ENCODE results near the gene ERVK3-1. TPM values are rescaled to one million over a fixed set of nuclear protein-coding genes. Genes with fewer than 3 reads are reported as not detected.

The ERVK3-1 gene
- total RNA-seq, 2 experiments from 2014 or later, result 40.6 to 43.0 TPM

- ATAC-seq, result no peak
- DNase-seq, result no peak
- intact Hi-C loops (cut with micrococcal nuclease), result no loop called here
- H3K9me3 Mint-ChIP-seq, result peaks cover 9% of the 10 kb centered on the region
- peaks cover 34% of the 10 kb centered on the region for H3K4me1 Mint-ChIP-seq (ENCODE audit: low read depth)
- ChIA-PET CTCF (interaction anchor here (1.4 kb wide), 1 partner anchor 10 kb away, joined by 4 read pairs; no protein-coding TSS in a partner anchor), POLR2A (interaction anchor here (0.7 to 0.9 kb wide), 2 partner anchors 25 to 96 kb away, joined by 3 read pairs; no protein-coding TSS in a partner anchor)
- peak overlapping the region; percentile 99 for H3K4me3 Mint-ChIP-seq
- H3K27ac Mint-ChIP-seq, result peak overlapping the region; percentile 97
- no peak for TF ChIP-seq CTCF (IDR thresholded peaks at IDR 0.05)
- H3K27me3 Mint-ChIP-seq, result no peaks in the 10 kb centered on the region
- peaks cover 65% of the 10 kb centered on the region for H3K36me3 Mint-ChIP-seq (ENCODE audit: low read depth)
Measured at GRCh38 chr19:58279925-58280316, 25.3 kb upstream of the ERVK3-1 start.

- ChIA-PET CTCF (no interaction called here), POLR2A (no interaction called here)
- H3K4me1 Mint-ChIP-seq (ENCODE audit: low read depth), result peaks cover 26% of the 10 kb centered on the region
- no peaks in the 10 kb centered on the region for H3K9me3 Mint-ChIP-seq
- DNase-seq (no peak), ATAC-seq (no peak)
- H3K27me3 Mint-ChIP-seq, result no peaks in the 10 kb centered on the region
- no peak overlapping the region for H3K4me3 Mint-ChIP-seq
- intact Hi-C loops (cut with micrococcal nuclease), result no loop called here
- TF ChIP-seq CTCF (IDR thresholded peaks at IDR 0.05), result no peak
- H3K36me3 Mint-ChIP-seq (ENCODE audit: low read depth), result peaks cover 71% of the 10 kb centered on the region
- H3K27ac Mint-ChIP-seq, result no peak overlapping the region
Measured at GRCh38 chr19:58284199-58284598, 21.0 kb upstream of the ERVK3-1 start.

GRCh38 chr19:58291943-58292342 is 13.2 kb upstream of the ERVK3-1 start:
- Mint-ChIP-seq H3K9me3 (peaks cover 29% of the 10 kb centered on the region), H3K27ac (no peak overlapping the region), H3K27me3 (no peaks in the 10 kb centered on the region), H3K36me3 (ENCODE audit: low read depth) (peaks cover 83% of the 10 kb centered on the region), H3K4me3 (no peak overlapping the region), H3K4me1 (ENCODE audit: low read depth) (no peaks in the 10 kb centered on the region)
- ChIA-PET CTCF (no interaction called here), POLR2A (no interaction called here)
- intact Hi-C loops (cut with micrococcal nuclease), result no loop called here
- TF ChIP-seq CTCF (IDR thresholded peaks at IDR 0.05), result no peak
- no peak for DNase-seq
- no peak for ATAC-seq

- Mint-ChIP-seq H3K36me3 (ENCODE audit: low read depth) (peaks cover 80% of the 10 kb centered on the region), H3K9me3 (peaks cover 31% of the 10 kb centered on the region), H3K27me3 (no peaks in the 10 kb centered on the region), H3K4me1 (ENCODE audit: low read depth) (no peaks in the 10 kb centered on the region), H3K4me3 (no peak overlapping the region), H3K27ac (no peak overlapping the region)
- intact Hi-C loops (cut with micrococcal nuclease), result no loop called here
- DNase-seq (no peak), ATAC-seq (no peak)
- POLR2A ChIA-PET, result no interaction called here
- TF ChIP-seq CTCF (IDR thresholded peaks at IDR 0.05), result no peak
- CTCF ChIA-PET, result no interaction called here
Measured at GRCh38 chr19:58294743-58295374, 10.3 kb upstream of the ERVK3-1 start.

GRCh38 chr19:58296104-58296503 is 9.1 kb upstream of the ERVK3-1 start:
- ChIA-PET CTCF (interaction anchor here (0.8 kb wide), 1 partner anchor 138 kb away, joined by 3 read pairs; no protein-coding TSS in a partner anchor), POLR2A (interaction anchor here (0.5 to 1.6 kb wide), 4 partner anchors 13 to 289 kb away, joined by 3 to 5 read pairs (median 4); no protein-coding TSS in a partner anchor)
- peaks cover 31% of the 10 kb centered on the region for H3K9me3 Mint-ChIP-seq
- no peaks in the 10 kb centered on the region for H3K4me1 Mint-ChIP-seq (ENCODE audit: low read depth)
- no peaks in the 10 kb centered on the region for H3K27me3 Mint-ChIP-seq
- intact Hi-C loops (cut with micrococcal nuclease), result no loop called here
- DNase-seq (no peak), ATAC-seq (no peak)
- no peak overlapping the region for H3K4me3 Mint-ChIP-seq
- no peak overlapping the region for H3K27ac Mint-ChIP-seq
- peaks cover 87% of the 10 kb centered on the region for H3K36me3 Mint-ChIP-seq (ENCODE audit: low read depth)
- no peak for TF ChIP-seq CTCF (IDR thresholded peaks at IDR 0.05)

Measured in activated CD8-positive, alpha-beta T cell treated with anti-CD3 and anti-CD28 coated beads for 36 hours (primary cell).